ENCODE results near the gene HADH.
"Not testable (repeated sequence)": the region's sequence is repeated elsewhere in the genome, so short reads cannot be mapped to it uniquely, and the experiment has no call there.

Gene HADH

DNA sequence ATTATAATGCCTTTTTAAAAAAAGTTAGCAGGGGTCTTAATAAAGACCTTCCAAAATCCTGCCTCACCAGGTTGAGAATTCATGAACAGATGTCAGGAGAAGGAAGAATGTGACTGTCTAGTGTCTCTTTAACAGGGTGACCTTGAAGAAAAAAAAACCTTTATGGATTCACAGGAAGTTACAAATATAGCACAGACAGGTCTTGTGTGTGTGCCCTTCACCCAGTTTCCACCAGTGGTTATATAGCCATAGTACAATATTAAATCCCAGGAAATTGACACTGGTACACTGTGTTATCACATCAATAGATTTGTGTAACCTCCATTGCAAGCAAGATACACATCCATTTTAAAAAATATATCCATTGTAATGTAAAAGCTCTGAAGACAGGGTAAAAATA lies 43.7 kb downstream of the HADH start:
- DNase-seq = no peak

DNA sequence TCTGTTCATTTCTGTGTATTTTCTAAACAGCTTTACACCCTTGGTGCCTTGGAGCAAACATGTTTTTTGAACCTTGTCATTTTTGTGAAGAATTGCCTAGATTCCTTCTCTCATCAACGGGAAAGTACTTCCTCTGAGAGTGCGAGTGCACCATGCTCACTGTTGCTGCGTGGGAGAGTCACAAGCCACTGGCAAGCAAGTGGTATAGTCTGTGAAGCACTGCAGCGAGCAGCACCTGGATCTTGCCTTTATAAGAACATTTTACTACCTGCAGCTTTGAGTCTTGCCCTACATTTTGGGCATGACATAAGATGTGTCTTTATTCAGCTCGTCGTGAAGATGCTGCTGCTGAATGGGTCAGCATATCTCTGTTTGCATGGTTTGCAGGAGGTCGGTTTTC lies 44.9 kb downstream of the HADH start:
- no peak for DNase-seq

DNA sequence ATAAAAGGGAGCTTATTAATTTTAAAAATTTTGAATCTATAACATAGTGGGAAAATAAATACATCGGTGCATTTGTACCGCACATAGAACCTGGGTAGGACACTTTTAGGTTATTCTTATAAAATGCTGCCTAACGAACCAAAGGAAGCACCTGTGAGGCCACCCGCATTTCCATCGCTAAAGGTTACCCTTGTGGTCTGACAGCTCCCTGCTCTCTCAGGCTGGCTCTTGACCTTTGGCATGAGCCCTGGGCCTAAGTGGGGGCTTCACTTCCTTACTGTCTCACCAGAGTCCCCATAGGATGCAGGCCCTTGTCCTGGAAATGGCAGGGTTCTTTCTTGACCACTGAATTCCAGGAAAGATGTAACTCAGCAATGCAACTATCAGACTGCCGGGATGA lies 46.0 kb downstream of the HADH start:
- no peak for DNase-seq

DNA sequence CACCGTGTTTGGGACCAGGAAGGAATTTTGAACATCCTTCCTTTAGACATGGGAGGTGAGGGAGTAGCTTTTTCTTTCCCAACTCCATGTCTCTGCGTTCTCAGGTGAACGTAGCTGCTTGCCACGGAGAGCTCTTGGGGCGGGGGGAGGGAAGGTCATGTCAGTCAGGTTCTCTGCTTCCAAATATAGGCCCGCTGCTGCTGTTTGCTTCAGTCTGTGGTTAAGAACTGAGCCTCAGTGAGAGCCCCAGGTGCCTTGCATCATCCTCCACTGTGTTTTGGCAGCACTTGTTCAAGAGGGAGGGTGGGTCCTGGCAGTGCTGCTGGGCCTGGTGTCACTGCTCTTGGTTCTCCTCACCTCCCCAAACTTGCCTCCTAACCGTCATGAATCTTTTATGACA lies 46.5 kb downstream of the HADH start:
- DNase-seq = no peak

DNA sequence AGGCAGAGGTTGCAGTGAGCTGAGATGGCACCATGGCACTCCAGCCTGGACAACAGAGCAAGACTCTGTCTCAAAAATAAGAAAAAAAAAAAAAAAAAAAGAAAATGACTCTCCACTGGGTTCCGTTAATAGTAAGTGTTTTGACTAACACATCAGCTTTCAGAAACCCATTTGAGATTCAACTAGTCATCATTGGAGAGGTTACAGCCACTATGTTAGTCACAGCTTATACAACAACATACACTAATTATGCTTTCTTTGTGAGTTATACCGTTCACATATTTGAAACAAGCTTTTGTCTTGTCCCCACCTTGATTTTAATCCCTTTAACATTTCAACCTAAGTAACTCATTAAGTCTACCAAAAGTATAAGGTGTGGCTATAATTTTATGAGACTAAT lies 48.2 kb downstream of the HADH start:
- no peak for DNase-seq

DNA sequence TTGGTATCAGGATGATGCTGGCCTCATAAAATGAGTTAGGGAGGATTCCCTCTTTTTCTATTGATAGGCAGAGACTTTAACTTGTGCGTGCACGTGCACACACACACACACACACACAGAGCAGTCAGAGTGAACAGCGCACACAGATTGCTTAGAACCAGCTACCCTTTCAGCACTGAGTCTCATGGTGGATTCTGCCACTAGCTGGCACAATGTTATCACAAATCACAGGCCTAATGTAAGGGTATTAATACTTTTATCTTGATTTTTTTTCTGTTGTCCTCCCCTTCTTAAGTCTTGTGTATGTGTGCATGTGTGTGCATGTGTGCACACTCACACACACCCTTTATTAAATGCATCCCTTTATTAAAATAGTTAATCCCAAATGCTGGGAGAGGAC lies 53.2 kb downstream of the HADH start:
- DNase-seq = no peak

DNA sequence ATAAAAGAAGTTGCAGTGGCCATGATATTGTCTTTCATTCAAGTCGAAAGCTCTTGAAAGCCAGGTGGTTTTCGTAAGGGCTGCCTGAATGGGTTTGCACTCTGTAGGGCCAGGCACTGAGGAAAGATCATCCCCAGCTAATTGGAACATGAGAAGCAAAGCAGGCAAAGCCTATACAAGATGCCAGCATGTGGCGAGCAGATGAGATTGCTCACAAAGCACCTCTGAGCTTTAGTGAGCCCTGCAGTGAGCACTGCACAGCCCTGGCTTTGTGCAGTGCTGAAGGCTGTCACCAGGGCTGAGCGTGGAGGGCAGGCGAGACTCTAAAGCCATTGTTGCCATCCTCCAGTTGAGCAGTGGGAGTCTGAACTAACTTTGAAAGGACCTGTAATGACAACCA lies 53.8 kb downstream of the HADH start:
- no peak for DNase-seq

DNA sequence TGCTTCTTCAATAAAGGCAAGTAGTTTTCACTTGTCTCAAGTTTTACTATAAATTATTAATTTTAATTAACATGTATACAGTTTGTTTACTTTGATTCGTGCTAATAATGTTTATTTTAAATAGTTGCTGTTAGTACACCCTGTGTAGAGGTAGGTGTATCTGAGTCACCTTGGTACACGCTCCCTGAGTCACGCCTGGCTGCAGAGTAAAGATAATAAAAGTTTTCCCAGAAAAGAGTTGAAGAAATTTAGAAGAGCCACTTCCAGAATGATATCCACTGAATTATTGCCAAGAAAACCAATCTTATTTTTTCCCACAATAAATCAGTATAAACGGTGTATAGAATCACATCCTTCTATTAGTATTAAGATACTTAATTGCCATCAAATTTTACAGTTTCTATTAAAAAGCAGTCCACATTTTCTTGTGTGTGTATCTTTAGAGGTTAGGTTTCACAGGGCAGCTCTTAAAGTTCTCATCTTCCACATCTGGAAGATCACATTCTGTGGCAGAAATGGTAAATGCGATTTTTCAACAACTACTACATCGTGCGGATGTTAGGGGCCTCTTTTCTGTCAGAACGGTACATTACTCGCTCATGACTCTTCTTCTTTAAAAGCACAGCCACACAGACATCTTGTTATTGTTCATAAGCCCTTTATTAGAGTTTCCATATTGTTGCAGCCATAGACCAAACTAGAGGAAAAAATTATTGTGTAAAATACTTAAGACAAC lies 55.4 kb downstream of the HADH start:
- DNase-seq = no peak

DNA sequence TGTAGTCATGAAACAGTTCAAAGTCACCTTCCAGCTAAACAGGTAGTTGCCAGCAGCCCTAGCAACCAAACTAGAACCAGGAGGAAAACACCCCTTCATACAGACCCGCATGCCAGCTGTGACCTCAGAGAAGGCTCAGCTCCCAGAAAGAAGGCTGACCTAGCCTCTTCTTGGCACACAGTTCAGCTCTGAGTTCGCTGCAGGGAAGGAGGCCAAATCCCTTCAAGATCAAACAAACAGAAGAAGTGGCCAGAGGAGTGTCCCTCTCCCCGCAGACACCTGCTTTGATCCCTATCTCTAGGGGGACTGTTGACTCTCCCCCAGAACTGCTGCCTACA lies 56.0 kb downstream of the HADH start:
- no peak for DNase-seq

DNA sequence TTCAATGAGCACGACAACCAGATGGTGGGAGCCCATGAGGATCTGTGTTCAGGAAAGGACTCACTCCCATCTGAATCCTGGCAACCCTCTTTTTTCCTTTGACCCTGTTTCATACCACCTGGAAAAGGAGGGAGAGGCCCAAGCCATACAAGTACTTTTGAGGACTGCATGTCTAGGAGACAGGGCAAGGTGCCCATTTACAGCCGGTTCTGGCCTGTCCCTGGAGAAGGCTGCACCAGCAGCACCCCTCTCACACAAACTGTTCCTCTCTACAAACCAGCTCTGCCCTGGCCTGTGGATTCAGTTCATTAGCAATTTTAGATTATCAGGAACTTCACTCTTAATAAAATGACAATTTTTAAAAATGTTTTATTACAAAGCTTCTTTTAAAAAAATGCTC lies 57.5 kb downstream of the HADH start:
- no peak for DNase-seq

DNA sequence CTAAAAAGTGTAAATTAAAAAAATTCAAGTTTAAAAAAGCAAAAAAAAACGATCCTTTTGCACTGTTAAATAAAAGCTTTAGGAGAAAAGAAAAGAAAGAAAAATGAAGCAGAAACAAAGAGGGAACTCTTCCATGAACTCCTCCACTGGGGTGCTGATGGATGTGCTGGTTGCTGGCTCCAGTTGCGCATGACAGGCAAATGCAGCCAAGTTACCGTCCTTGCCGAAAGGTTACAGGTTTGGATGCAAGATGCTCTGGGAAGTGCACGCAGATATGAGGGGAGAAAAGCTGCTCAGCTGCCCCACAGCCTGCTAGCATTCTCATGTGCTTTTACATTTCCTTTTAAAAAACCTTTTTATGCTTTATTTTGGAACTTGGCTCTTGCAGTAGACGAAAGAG lies 58.5 kb downstream of the HADH start:
- no peak for DNase-seq

DNA sequence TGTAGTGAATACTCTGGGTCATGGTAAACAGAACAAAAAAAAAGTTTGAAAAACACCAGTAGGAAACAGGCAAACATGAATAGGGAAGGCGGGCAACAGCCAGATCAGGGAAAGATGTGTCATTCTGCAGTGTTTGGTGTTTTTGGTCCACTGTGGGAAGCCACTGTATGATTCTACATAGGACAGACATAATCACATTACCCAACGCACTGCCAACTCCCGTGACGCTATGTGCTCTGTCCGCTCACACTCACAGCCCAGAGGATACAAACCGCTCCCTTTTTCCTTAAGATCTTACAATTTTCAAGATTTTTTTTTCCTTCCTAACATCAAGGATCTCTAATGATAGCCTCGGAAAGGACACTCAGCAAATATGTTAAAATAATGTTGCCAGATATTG lies 59.3 kb downstream of the HADH start:
- no peak for DNase-seq

DNA sequence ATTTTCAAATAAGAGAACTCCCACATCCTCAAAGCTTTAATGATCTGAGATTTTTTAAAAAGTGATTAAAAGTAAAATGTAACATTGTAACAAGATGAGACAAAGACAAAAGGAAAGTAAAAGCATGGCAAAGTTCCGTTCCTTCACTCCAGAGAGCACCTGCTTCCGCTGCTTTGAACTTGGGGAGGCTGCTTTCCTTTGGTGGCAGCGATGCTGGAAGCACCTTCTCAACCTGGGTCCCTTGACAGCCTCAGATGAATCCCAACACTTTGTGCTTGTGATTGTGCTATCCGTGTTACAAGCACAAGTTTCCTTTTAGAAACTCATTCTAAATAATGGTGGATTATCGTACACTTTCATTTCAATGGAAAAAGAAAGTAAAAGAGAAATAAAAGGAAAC lies 59.7 kb downstream of the HADH start:
- DNase-seq = no peak

DNA sequence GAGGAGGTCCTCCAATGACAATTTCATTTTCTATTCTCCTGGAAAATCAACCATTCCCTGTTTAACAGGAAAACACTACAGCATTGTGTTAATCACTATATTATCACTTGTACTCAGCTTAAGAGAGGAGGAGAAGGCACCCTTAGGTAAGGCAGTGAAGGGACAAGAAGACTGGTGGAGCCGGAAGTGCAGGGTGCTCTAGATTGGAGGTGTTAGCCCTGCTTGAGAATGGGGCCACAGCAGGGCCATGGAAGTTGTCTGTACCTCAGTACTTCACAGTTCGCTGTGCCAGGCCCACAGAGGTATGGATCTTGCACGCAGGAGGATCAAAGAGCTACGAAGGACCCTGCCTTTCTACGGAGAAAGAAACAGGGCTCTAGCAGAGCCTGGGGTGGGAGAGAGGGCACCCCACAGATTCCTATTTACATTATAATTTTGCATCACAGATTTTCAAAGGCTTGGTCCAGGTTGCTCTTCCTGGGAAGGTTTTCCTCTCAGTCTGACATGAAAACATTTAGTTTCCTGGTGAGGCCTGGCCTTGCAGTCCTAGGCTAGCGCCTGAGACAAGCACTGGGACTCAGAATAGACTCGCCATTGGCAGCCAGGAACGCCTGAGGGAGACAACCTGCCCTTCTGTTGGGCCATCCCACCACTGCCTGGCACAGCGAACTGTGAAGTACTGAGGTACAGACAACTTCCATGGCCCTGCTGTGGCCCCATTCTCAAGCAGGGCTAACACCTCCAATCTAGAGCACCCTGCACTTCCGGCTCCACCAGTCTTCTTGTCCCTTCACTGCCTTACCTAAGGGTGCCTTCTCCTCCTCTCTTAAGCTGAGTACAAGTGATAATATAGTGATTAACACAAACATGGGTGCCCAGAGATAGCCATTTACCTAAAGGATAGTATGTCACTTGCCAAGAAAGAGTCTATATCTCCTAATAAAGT lies 60.8 kb downstream of the HADH start:
- not testable (repeated sequence) for DNase-seq

DNA sequence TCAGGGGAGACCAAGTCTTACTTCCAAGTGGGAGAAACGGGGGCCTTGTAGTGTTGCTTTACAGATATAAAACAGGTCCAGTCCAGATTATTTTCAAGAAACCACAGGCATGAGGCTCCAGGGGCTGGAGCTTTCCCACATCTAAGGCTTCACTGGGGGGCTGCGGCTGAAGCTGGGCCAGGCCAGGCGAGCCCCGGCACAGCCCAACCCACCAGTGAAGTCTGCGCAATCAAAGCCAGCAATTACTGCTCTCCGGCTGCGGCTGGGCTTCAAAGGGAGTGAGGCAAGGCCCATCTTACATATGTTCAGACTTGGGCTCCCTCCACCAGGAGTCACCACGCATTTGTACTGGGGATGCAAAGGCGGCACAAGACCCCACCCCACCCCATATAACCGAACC lies 61.7 kb downstream of the HADH start:
- no peak for DNase-seq

DNA sequence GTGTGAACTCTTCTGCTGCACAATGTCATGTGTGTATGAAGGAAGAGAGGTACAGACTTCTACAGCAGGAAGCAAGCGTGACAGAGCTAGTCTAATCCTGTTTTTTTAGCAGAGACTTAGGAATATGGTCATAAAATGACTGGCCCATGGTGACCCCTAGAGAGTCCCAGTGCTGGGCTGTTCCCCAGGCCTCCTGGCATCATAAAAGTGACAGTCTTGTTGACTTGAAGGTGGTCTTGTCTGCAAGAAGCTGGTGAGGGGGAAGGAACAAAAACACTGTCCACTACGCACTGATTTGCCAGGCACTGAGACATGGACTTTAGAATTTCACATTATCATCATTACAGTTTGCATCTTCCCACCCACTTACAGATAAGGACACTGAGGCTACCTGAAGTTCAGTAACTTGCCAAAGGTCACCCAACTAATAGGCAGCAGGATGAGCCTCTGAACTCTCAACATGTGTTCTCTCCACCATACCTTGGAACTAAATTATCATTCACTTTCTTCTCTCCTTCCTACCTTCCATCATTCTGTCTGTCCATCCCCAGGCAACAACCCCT lies 63.0 kb downstream of the HADH start:
- DNase-seq = no peak

DNA sequence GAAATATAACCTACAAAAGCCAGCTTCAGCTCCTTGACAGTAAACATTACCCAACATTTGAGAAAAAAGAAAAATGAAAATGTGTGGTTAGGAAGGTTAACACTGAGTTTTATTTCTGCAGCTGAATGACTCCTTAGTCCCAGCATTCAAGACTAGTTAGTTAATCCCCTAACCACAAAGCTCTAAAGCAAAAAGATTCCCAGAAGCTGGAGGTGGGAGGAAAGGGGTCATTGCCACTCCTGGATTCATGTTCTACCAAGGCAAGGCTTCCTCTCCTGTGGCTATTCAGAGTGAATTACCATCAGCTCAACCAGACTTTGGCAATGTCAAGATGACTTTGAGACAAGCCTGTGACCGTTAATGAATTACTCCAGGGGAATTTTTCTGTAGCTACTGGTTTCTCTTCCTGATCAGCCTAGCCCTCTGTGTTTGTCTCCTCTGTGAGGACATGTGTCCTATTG lies 63.6 kb downstream of the HADH start:
- DNase-seq = no peak

DNA sequence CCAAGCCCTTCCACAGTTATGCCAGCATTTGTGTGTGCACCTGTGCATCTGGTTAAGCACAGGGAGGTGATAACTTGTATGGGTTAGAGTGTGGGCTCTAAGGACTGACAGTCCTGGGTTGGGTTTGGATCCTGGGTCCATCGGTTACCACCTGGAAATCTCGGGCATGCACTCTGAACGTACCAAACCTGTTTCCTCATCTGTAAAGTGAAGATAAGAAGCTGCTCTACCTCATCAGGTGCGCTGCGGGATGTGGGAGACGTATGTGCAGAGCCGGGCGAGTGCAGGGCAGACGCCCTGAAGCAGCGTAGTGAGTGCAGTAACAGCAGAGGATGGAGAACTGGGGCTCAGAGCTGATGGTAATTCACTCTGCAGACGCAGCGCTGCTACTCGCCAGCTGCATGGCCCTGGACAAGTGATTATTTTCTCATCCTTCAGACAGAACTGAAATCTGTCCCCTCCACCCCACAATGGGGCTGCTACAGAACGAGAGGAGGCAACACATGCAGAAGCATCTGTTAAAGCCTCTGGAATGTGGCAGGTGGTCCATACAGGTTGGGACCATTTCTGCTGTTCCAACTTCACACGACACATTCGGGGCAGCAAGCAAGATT lies 64.4 kb downstream of the HADH start:
- no peak for DNase-seq

DNA sequence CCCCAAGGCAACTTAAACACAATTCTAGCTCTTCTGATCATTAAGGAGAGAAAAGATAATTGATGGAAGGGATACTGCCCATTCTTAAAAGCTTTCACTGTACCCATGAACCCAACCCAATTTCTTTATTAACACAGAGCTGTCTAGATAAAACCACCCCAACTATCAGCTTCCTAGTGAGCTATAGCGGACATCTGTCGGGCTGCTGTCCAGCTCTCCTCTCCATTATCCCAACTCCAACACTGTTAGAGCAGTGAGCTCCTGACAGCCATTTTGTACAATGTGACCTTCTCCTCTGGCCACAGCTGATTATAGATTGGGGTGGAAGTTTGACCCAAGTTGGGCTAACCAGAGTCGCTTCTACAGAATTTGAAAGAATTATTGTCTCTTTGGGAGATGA lies 66.1 kb downstream of the HADH start:
- DNase-seq = no peak

DNA sequence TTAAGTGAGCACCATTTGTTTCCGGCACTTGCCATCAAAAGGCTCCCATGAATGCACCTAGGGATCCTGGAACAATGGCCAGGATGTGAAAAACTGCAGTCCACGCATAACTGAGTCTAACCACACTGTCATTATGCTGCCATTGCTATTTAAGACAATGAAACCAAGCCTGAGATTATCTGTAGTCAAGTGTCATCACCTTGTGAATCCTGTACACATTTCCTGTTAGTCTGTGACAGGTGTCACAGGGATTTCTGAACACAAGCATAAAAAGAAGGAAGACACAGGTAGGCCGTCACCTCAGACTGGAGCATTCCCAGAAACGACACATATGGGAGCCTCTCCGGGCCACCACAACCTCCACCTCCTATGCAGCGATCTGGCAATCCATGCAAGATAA lies 66.7 kb downstream of the HADH start:
- no peak for DNase-seq

DNA sequence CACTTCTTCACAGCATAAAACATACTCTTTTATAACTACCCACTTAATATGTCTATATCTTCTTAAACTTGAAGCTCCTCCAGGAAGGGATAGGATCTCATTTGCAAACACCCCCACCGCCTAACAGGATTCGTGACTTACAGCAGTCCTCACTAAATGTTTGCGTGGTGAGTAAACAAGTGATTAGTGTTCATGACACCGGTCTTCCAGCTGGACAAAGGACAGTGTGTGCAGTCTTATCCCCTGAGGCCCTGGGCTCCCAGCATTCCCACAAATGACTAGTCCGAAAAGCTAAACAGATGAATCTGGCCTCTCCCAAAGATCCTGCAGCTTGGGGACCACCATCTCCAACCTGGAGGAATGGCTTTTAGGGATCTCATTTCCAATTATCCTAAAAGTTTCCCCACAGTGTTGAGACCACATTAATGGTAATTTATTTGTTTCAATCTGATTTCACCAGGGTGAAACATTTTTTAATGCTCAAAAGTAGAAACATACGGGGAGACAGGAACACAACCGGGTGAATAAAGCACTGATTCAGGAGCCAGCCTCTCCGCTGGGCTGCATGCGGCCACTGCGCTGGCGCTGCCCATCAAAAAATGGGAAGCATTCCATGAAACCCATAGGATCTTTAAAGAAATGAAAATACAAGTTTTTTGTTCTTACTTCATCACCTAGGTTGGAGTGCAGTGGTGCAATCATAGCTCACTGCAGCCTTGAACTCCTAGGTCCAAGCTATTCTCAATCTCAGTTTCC lies 69.2 kb downstream of the HADH start:
- DNase-seq = no peak

DNA sequence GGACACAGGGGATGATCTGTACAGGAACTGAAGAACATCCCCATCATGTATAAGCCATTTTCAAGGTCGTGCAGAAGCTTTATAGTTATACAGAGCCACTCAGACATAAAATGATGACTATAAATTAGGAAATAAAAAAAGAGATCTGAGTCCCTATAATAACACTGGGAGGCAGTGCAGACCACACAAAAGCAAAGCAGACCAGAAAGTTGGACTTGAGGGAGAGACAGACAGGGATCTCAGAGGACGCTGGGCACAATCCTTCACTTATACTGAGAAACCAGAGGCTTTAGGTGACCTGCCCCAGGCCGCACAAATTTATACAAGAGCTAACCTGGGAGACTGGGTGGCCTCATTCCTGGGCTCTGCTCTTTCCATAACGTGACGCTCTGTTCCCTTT lies 70.5 kb downstream of the HADH start:
- no peak for DNase-seq
